ENCODE measurements around the gene IFTAP.

DNA sequence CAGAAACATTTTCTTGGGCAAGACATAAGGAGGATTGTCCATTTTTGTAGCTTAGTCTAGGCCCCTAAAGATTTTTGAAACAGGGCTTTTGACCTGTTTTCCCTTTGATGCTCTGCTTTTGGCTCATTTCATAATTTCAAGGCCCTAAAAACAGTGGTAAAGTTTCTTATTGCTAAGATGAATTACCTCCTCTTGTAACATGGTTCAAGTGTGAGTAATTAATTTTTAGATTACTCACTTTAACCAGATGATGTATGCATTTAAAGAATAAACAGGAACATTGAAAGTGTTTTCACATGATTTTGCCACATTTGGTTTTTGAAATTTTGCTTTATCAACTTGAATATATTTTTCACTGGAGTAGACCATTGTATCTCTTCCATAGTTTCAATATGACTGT, 2.6 kb downstream of the IFTAP start:
- TF ChIP-seq, protein P1, sequence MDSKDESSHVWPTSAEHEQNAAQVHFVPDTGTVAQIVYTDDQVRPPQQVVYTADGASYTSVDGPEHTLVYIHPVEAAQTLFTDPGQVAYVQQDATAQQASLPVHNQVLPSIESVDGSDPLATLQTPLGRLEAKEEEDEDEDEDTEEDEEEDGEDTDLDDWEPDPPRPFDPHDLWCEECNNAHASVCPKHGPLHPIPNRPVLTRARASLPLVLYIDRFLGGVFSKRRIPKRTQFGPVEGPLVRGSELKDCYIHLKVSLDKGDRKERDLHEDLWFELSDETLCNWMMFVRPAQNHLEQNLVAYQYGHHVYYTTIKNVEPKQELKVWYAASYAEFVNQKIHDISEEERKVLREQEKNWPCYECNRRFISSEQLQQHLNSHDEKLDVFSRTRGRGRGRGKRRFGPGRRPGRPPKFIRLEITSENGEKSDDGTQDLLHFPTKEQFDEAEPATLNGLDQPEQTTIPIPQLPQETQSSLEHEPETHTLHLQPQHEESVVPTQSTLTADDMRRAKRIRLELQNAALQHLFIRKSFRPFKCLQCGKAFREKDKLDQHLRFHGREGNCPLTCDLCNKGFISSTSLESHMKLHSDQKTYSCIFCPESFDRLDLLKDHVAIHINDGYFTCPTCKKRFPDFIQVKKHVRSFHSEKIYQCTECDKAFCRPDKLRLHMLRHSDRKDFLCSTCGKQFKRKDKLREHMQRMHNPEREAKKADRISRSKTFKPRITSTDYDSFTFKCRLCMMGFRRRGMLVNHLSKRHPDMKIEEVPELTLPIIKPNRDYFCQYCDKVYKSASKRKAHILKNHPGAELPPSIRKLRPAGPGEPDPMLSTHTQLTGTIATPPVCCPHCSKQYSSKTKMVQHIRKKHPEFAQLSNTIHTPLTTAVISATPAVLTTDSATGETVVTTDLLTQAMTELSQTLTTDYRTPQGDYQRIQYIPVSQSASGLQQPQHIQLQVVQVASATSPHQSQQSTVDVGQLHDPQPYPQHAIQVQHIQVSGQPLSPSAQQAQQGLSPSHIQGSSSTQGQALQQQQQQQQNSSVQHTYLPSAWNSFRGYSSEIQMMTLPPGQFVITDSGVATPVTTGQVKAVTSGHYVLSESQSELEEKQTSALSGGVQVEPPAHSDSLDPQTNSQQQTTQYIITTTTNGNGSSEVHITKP (tag by site-specific recombination; IDR thresholded peaks at IDR 0.05), result no peak
- TF ChIP-seq, protein P2, sequence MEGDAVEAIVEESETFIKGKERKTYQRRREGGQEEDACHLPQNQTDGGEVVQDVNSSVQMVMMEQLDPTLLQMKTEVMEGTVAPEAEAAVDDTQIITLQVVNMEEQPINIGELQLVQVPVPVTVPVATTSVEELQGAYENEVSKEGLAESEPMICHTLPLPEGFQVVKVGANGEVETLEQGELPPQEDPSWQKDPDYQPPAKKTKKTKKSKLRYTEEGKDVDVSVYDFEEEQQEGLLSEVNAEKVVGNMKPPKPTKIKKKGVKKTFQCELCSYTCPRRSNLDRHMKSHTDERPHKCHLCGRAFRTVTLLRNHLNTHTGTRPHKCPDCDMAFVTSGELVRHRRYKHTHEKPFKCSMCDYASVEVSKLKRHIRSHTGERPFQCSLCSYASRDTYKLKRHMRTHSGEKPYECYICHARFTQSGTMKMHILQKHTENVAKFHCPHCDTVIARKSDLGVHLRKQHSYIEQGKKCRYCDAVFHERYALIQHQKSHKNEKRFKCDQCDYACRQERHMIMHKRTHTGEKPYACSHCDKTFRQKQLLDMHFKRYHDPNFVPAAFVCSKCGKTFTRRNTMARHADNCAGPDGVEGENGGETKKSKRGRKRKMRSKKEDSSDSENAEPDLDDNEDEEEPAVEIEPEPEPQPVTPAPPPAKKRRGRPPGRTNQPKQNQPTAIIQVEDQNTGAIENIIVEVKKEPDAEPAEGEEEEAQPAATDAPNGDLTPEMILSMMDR (tag by site-specific recombination; IDR thresholded peaks at IDR 0.05), result no peak
- TF ChIP-seq ZNF549 (tag by site-specific recombination; IDR thresholded peaks at IDR 0.05), result no peak
